Activated B cell treated with CpG ODN at 0.5 μM for 24 hours (primary cell): ENCODE results near the gene GZMM. TPM values are rescaled to one million over a fixed set of nuclear protein-coding genes. Genes with fewer than 3 reads are reported as not detected.

Experiments used
- ATAC-seq: fragments of 200-7000 bp; cut with Tn5 transposase; one replicate; pipeline ENCODE4 v1.10.0; 2021; ENCODE audit warnings: low read depth, mild to moderate bottlenecking, moderate library complexity
- CTCF ChIA-PET: fragments of 350-600 bp; sonication (Branson Sonifier 250); formaldehyde crosslinking; loops from one replicate; lab custom pipeline; 2021; ENCODE audit warnings: antibody characterized with exemption; lab: Charles Lee
- POLR2A ChIA-PET: fragments of 350-600 bp; sonication (Branson Sonifier 250); formaldehyde crosslinking; loops from one replicate; lab custom pipeline; 2021; ENCODE audit warnings: antibody characterized with exemption; lab: Charles Lee
- DNase-seq: peaks from one replicate; pipeline ENCODE4 v3.0.0; 2022
- H3K27ac Mint-ChIP-seq: one replicate; pipeline ENCODE4 v1.8.0; 2020; ENCODE audit warnings: mixed read lengths
- H3K27me3 Mint-ChIP-seq: one replicate; pipeline ENCODE4 v1.8.0; 2021; ENCODE audit warnings: mixed read lengths
- H3K36me3 Mint-ChIP-seq: one replicate; pipeline ENCODE4 v1.8.0; 2021; ENCODE audit warnings: low read depth, mixed read lengths
- H3K4me1 Mint-ChIP-seq: one replicate; pipeline ENCODE4 v1.8.0; 2021; ENCODE audit warnings: mixed read lengths
- H3K4me3 Mint-ChIP-seq: one replicate; pipeline ENCODE4 v1.8.0; 2020; ENCODE audit warnings: mild to moderate bottlenecking, mixed read lengths
- H3K9me3 Mint-ChIP-seq: one replicate; pipeline ENCODE4 v1.8.0; 2020; ENCODE audit warnings: mixed read lengths
- intact Hi-C: fragments of 100-400 bp; cut with micrococcal nuclease; formaldehyde crosslinking; loops from one replicate; pipeline ENCODE4 v1.15.1; 2024
- total RNA-seq: library from RNA; stranded (reverse); gene quantifications from 2 replicates; pipeline ENCODE4 v1.2.3, GENCODE V29; 2022
- TF ChIP-seq, protein P1 (sequence below): fragments of 200-600 bp; IDR thresholded peaks from one replicate; pipeline ENCODE4 v1.8.0; 2022; ENCODE audit warnings: antibody characterized with exemption, mild to moderate bottlenecking

GZMM gene
- total RNA-seq, 1 donor from 2014 or later, result not detected

DNA sequence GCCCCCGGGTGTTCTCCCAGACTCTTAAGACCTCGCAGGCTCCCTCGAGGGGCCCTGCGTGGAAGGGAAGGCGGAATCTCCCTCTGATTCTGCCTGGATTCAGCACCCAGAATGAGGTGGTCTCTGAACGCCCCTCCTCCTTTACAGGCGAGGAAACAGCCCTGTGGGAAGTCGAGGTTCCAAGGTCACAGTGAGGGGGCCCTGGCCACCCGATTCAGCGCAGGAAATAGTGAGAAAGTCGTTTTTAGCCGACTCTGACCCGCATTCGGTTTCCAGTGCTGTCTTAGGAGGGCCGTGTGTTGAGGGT, 29.6 kb downstream of the GZMM start:
- no peak for DNase-seq
- CTCF ChIA-PET, result no interaction called here

DNA sequence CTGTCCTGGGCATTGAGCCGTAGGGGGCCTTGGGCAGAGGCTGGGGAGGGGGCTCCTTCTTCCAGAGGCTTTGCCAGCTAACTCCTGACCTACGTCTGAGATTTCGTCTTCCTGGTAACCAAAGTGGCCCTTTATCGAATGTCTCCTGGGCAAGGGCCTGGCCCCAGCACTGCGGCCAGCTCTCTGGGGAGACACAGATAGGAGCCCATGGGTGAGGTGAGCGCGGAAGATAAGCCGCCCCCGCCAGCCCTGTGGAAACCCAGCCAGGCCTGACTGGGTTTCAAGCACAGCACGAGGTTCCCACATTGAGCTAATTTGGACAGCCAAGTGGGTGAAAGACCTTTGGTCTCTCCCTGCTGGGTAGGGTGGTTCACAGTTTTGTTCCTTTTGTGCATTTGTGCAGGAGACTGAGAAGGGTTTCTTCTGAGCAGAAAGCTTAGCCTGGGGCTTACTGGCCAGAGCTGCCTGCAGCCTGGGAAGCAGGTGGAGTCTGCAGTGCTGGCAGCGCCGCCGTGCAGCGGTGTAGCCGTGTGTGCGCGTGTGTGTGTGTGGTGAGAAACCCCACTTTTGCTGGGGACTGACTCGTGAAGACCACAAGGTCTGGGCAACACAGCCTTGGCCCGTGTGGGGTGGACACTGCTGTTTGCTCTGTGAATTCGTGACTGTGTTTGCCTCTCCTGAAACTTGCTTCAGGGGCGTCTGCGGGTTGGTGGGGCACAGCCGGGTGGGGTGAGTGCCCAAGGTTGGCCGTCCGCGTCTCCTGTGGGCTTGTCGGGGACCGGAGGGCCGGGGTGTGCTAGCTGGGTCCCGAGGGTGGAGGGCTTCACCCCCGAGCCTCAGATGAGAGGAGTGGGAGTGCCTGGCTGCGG, 31.0 kb downstream of the GZMM start:
- H3K27ac Mint-ChIP-seq, result peak overlapping the region; percentile 18
- no peaks in the 10 kb centered on the region for H3K9me3 Mint-ChIP-seq
- H3K36me3 Mint-ChIP-seq, result peaks cover 15% of the 10 kb centered on the region
- POLR2A ChIA-PET, result interaction anchor here (0.6 to 1.1 kb wide), 3 partner anchors 9 to 89 kb away, joined by 3 to 4 read pairs (median 3); no protein-coding TSS in a partner anchor
- peaks cover 35% of the 10 kb centered on the region for H3K4me1 Mint-ChIP-seq
- TF ChIP-seq, protein P1, sequence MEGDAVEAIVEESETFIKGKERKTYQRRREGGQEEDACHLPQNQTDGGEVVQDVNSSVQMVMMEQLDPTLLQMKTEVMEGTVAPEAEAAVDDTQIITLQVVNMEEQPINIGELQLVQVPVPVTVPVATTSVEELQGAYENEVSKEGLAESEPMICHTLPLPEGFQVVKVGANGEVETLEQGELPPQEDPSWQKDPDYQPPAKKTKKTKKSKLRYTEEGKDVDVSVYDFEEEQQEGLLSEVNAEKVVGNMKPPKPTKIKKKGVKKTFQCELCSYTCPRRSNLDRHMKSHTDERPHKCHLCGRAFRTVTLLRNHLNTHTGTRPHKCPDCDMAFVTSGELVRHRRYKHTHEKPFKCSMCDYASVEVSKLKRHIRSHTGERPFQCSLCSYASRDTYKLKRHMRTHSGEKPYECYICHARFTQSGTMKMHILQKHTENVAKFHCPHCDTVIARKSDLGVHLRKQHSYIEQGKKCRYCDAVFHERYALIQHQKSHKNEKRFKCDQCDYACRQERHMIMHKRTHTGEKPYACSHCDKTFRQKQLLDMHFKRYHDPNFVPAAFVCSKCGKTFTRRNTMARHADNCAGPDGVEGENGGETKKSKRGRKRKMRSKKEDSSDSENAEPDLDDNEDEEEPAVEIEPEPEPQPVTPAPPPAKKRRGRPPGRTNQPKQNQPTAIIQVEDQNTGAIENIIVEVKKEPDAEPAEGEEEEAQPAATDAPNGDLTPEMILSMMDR, result no peak
- CTCF ChIA-PET, result no interaction called here
- no peaks in the 10 kb centered on the region for H3K27me3 Mint-ChIP-seq
- H3K4me3 Mint-ChIP-seq, result peak overlapping the region; percentile 84
- intact Hi-C loops, result no loop called here
- DNase-seq (no peak), ATAC-seq (no peak)

More for the DNA sequence above, 29.6 kb downstream of the GZMM start:
- no peak for ATAC-seq
- H3K9me3 Mint-ChIP-seq, result no peaks in the 10 kb centered on the region
- peak overlapping the region; percentile 84 for H3K4me3 Mint-ChIP-seq
- TF ChIP-seq, protein P1, result no peak
- POLR2A ChIA-PET, result no interaction called here
- peak overlapping the region; percentile 12 for H3K27ac Mint-ChIP-seq
- H3K4me1 Mint-ChIP-seq, result peaks cover 36% of the 10 kb centered on the region
- intact Hi-C loops, result loop anchor here (2.0 kb wide), 2 partner anchors 67 to 833 kb away; partner anchors contain the start of genes DAZAP1 and TPGS1
- H3K36me3 Mint-ChIP-seq, result peaks cover 8% of the 10 kb centered on the region
- no peaks in the 10 kb centered on the region for H3K27me3 Mint-ChIP-seq

DNA sequence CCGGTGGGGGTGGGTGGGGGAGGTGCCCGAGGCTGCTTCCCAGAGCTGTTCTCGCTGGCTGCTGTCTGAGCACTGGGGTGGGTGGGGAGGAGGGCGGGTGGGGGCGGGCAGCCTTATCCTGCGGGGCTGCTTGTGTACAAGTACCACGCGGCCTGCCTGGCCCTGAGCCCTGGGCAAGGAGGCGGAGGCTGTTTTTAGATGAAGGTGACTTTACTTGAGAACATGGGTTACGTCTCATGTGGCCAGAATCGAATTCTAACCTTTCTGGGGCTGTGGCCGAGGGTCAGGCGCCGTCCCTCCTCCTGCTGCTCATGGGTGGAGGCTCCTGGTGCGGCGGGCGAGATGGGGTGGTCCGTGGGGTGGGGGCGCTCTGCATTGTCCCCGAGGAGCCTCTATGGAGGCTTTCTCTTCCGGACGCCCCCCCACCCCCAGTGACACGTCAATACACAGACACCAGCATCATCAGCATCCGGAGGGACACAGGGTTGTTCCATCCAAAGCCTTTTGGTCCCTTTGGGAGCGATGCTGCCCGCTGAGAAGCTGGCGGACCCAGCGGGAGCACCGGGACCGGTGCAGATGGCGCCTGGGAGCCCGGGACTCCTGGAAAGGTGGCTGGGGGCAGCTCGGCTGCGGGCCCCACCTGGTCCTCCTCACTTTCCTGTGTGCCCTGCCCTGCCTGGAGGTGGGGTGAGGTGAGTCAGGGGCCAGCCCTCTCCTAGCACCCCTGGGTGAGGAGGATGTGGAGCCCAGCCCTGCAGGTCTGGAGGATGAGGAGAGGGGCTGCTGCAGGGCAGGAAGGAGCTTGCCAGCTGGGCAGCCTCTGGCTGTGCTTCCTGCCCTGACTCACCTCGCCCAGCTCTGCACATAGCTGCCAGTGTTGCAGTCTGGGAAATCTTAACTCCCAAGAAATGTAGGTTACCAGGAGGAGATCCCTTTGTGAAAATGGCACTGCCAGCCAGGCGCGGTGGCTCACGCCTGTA, 32.0 kb downstream of the GZMM start:
- CTCF ChIA-PET, result interaction anchor here (0.9 kb wide), 1 partner anchor 8 kb away, joined by 3 read pairs; no protein-coding TSS in a partner anchor

DNA sequence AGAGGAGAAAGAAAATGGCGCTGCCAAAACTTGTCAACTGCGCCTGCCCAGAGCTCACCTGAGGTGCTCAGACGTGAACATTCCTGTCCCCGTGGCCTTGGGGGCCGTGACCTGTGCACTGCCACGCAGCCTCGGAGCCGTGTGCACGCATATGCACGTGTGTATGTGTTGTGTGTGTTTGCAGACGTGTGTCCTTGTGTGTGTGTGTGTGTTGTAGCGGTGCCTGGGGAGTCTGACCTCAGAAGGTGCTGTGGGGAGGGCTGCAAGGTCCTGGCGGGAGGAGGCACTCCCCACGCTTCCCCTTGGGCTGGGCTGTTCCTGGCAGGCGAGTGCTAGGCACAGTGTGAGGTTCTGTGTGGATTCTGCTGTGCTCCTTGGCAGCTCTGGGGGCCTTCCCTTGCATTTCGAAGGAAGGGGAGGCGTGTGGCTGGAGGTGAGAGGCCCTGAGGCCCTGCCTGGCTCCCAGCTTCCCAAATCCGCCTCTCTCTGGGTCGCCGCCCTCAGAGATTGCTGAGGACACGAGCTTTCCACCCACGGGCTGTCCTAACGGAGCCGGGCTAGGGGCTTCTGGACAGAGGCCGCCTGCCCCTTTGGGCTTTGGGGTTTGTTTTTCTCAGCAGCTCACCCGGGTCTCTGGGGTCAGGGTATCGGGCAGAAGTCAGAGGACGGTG, 33.0 kb downstream of the GZMM start:
- DNase-seq (no peak), ATAC-seq (no peak)
- Mint-ChIP-seq H3K27ac (no peak overlapping the region), H3K9me3 (no peaks in the 10 kb centered on the region), H3K27me3 (no peaks in the 10 kb centered on the region), H3K36me3 (peaks cover 18% of the 10 kb centered on the region), H3K4me1 (peaks cover 28% of the 10 kb centered on the region), H3K4me3 (no peak overlapping the region)
- TF ChIP-seq, protein P1, result no peak
- intact Hi-C loops, result no loop called here
- ChIA-PET CTCF (interaction anchor here (0.9 kb wide), 1 partner anchor 7 kb away, joined by 3 read pairs; no protein-coding TSS in a partner anchor), POLR2A (no interaction called here)

More for the DNA sequence above, 32.0 kb downstream of the GZMM start:
- no peak for ATAC-seq
- peaks cover 21% of the 10 kb centered on the region for H3K36me3 Mint-ChIP-seq
- intact Hi-C loops, result no loop called here
- no peak for DNase-seq
- no peak overlapping the region for H3K4me3 Mint-ChIP-seq
- H3K27ac Mint-ChIP-seq, result no peak overlapping the region
- H3K4me1 Mint-ChIP-seq, result peaks cover 34% of the 10 kb centered on the region
- POLR2A ChIA-PET, result interaction anchor here (1.1 kb wide), 1 partner anchor 43 kb away, joined by 3 read pairs; no protein-coding TSS in a partner anchor
- H3K27me3 Mint-ChIP-seq, result no peaks in the 10 kb centered on the region
- no peaks in the 10 kb centered on the region for H3K9me3 Mint-ChIP-seq
- TF ChIP-seq, protein P1, result no peak
